Head of caudate nucleus (tissue), 42 donors: ENCODE measurements around the gene UMODL1.
"Not testable (repeated sequence)": the region's sequence is repeated elsewhere in the genome, so short reads cannot be mapped to it uniquely, and the experiment has no call there.

ENCODE experiments used
- DNase-seq, 42 donors: peaks; one replicate each; pipeline versions ENCODE4 v3.0.0 to v3.0.0-alpha.2; 2020 to 2021; ENCODE audit warnings: mixed read lengths in 7 of 42
- intact Hi-C: fragments of 100-400 bp; cut with DNase I; formaldehyde crosslinking; loops from one replicate; pipeline ENCODE4 v1.15.0; 2022

Gene UMODL1

GRCh38 chr21:42163511-42163863, 92.4 kb downstream of the UMODL1 start:
- intact Hi-C loops, result no loop called here
- DNase-seq, result peak in 4 of 42 donors; percentile 8 to 42 (median 17)

GRCh38 chr21:42164064-42164789, 93.1 kb downstream of the UMODL1 start:
- DNase-seq, result peak; percentile 50 to 89 (median 78)
- intact Hi-C loops, result no loop called here

GRCh38 chr21:42164818-42165217, 93.7 kb downstream of the UMODL1 start:
- DNase-seq, result peak in 1 of 42 donors; percentile 1
- intact Hi-C loops, result no loop called here

- peak in 3 of 42 donors; percentile 8 to 13 (median 10) for DNase-seq
- intact Hi-C loops, result no loop called here
Observed at GRCh38 chr21:42165901-42166300, 94.8 kb downstream of the UMODL1 start.

- no peak for DNase-seq
- intact Hi-C loops, result loop anchor here (5.0 kb wide), 1 partner anchor 53 kb away; no protein-coding TSS in a partner anchor
Observed at GRCh38 chr21:42169758-42170157, 98.6 kb downstream of the UMODL1 start.

- DNase-seq, result peak in 41 of 42 donors; percentile 41 to 94 (median 82)
- intact Hi-C loops, result loop anchor here (5.0 kb wide), 1 partner anchor 51 kb away; no protein-coding TSS in a partner anchor
Observed at GRCh38 chr21:42171091-42172053, 100.3 kb downstream of the UMODL1 start.

GRCh38 chr21:42172596-42173483, 101.7 kb downstream of the UMODL1 start:
- peak in 6 of 42 donors; percentile 8 to 45 (median 29) for DNase-seq
- intact Hi-C loops, result loop anchor here (5.0 kb wide), 1 partner anchor 49 kb away; no protein-coding TSS in a partner anchor

- intact Hi-C loops, result loop anchor here (5.0 kb wide), 1 partner anchor 48 kb away; no protein-coding TSS in a partner anchor
- peak in 5 of 42 donors; percentile 15 to 41 (median 36) for DNase-seq
Observed at GRCh38 chr21:42174173-42174572, 103.1 kb downstream of the UMODL1 start.

GRCh38 chr21:42175110-42175710, 104.1 kb downstream of the UMODL1 start:
- intact Hi-C loops, result no loop called here
- peak in 2 of 42 donors; percentile 28 to 35 for DNase-seq

- peak in 2 of 42 donors; percentile 25 to 32 for DNase-seq
- intact Hi-C loops, result no loop called here
Observed at GRCh38 chr21:42176859-42177258, 105.7 kb downstream of the UMODL1 start.

- intact Hi-C loops, result no loop called here
- peak in 34 of 42 donors; percentile 29 to 80 (median 62) for DNase-seq
Observed at GRCh38 chr21:42179316-42179715, 108.2 kb downstream of the UMODL1 start.

GRCh38 chr21:42180001-42180400, 108.9 kb downstream of the UMODL1 start:
- intact Hi-C loops, result not testable (repeated sequence)
- peak in 1 of 42 donors; percentile 27 for DNase-seq

GRCh38 chr21:42182713-42183371, 111.7 kb downstream of the UMODL1 start:
- intact Hi-C loops, result no loop called here
- DNase-seq, result peak in 1 of 42 donors; percentile 12

- peak in 2 of 42 donors; percentile 3 to 18 for DNase-seq
Observed at GRCh38 chr21:42183374-42184266, 112.5 kb downstream of the UMODL1 start.

GRCh38 chr21:42186591-42186990, 115.5 kb downstream of the UMODL1 start:
- intact Hi-C loops, result no loop called here
- peak in 1 of 42 donors; percentile 3 for DNase-seq

More at GRCh38 chr21:42183374-42184266, 112.5 kb downstream of the UMODL1 start:
- intact Hi-C loops, result no loop called here

GRCh38 chr21:42187976-42188653, 117.0 kb downstream of the UMODL1 start:
- DNase-seq, result peak in 6 of 42 donors; percentile 35 to 54 (median 44)
- intact Hi-C loops, result no loop called here
